ENCODE results near the gene ACE. TPM values are rescaled to one million over a fixed set of nuclear protein-coding genes. Genes with fewer than 3 reads are reported as not detected.

Gene ACE
- total and polyA plus RNA-seq, 2 experiments from 2014 or later, result 0.82 to 9.1 TPM

DNA sequence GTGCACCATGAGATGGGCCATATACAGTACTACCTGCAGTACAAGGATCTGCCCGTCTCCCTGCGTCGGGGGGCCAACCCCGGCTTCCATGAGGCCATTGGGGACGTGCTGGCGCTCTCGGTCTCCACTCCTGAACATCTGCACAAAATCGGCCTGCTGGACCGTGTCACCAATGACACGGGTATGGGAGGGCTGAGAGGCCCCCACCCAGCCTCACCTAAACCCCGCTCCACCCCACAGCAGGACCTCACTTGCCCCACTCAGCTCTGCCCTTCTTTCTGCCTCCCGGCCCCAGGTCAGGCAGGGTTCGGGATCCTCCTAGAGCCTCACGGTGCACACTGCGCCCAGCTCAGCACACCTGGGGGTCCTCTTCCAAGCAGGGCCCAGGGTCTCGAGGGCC, 5.6 kb downstream of the ACE start (continued):
- TF ChIP-seq CTCF (conservative IDR thresholded peaks at IDR 0.05; ENCODE audit: low read depth in 2 of 2) (no peak), STAT1 (IDR thresholded peaks at IDR 0.05; ENCODE audit: unreplicated experiment) (no peak), ZNF331 (CRISPR knock-in tag; IDR thresholded peaks at IDR 0.05; ENCODE audit: low read depth) (no peak), EZH2 (IDR thresholded peaks at IDR 0.05; ENCODE audit: low read depth, unreplicated experiment) (no peak), EZH2phosphoT487 (IDR thresholded peaks at IDR 0.05; ENCODE audit: unreplicated experiment) (no peak), CREB1 (CRISPR knock-in tag; IDR thresholded peaks at IDR 0.05; ENCODE audit: low read depth) (no peak), NANOG (IDR thresholded peaks at IDR 0.05; ENCODE audit: borderline replicate concordance) (no peak), JUNB (IDR thresholded peaks at IDR 0.05; ENCODE audit: unreplicated experiment) (no peak)

GRCh38 chr17:63483038-63483437, 6.2 kb downstream of the ACE start:
- Histone ChIP-seq H3K9me2 (ENCODE audit: insufficient read depth) (no peaks in the 10 kb centered on the region), H3K79me2 (replicated peaks; ENCODE audit: insufficient read depth) (no peaks in the 10 kb centered on the region), H2AFZ (no peak overlapping the region), H3F3A (replicated peaks; ENCODE audit: low read depth) (no peaks in the 10 kb centered on the region), H3K4me1 (ENCODE audit: insufficient read depth) (peaks cover 8% of the 10 kb centered on the region), H4K20me1 (replicated peaks; ENCODE audit: insufficient read depth) (no peaks in the 10 kb centered on the region), H3K36me3 (ENCODE audit: insufficient read depth) (no peaks in the 10 kb centered on the region), H3K4me2 (no peak overlapping the region), H3K4me3 (no peak overlapping the region), H3K27me3 (ENCODE audit: insufficient read depth) (peaks cover 8% of the 10 kb centered on the region), H3K27ac (ENCODE audit: low read depth) (no peak overlapping the region)
- no peak overlapping the region; the same call in 2 of the 3 replicates for H3K4me3 Mint-ChIP-seq
- H3K27ac Mint-ChIP-seq, result no peak overlapping the region
- peaks cover 13% of the 10 kb centered on the region for H3K4me1 Mint-ChIP-seq
- ATAC-seq, result no peak
- DNase-seq (ENCODE audit: low spot score), result no peak
- no peaks in the 10 kb centered on the region; the same call in 2 of the 3 replicates for H3K9me3 Mint-ChIP-seq
- no peaks in the 10 kb centered on the region; the same call in 2 of the 3 replicates for H3K36me3 Mint-ChIP-seq (ENCODE audit: low read depth)
- peaks cover 18% of the 10 kb centered on the region for H3K27me3 Mint-ChIP-seq (ENCODE audit: insufficient read depth, low read depth, poor library complexity)
- no peak for TF ChIP-seq CTCF (conservative IDR thresholded peaks at IDR 0.05; ENCODE audit: low read depth in 2 of 2)
- TF ChIP-seq ZNF462 (CRISPR knock-in tag; IDR thresholded peaks at IDR 0.05), result no peak
- TF ChIP-seq EZH2 (IDR thresholded peaks at IDR 0.05; ENCODE audit: low read depth, unreplicated experiment), result no peak
- no peak for TF ChIP-seq STAT1 (IDR thresholded peaks at IDR 0.05; ENCODE audit: unreplicated experiment)
- TF ChIP-seq, protein P1, sequence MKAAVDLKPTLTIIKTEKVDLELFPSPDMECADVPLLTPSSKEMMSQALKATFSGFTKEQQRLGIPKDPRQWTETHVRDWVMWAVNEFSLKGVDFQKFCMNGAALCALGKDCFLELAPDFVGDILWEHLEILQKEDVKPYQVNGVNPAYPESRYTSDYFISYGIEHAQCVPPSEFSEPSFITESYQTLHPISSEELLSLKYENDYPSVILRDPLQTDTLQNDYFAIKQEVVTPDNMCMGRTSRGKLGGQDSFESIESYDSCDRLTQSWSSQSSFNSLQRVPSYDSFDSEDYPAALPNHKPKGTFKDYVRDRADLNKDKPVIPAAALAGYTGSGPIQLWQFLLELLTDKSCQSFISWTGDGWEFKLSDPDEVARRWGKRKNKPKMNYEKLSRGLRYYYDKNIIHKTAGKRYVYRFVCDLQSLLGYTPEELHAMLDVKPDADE (IDR thresholded peaks at IDR 0.05), result no peak
- TF ChIP-seq ZNF331 (CRISPR knock-in tag; IDR thresholded peaks at IDR 0.05; ENCODE audit: low read depth), result no peak
- no peak for TF ChIP-seq EZH2phosphoT487 (IDR thresholded peaks at IDR 0.05; ENCODE audit: unreplicated experiment)
